GM10248 (cell line): ENCODE results near the gene LRP4.

Experiments
- CTCF ChIA-PET: fragments of 300-600 bp; sonication (Branson Sonifier 250); formaldehyde crosslinking; extraction: SDS; loops from one replicate; lab custom pipeline; 2021; ENCODE audit warnings: antibody characterized with exemption; lab: Yijun Ruan, JAX
- POLR2A ChIA-PET: fragments of 350-650 bp; sonication (Branson Sonifier 250); formaldehyde crosslinking; extraction: SDS; loops from one replicate; lab custom pipeline; 2020; ENCODE audit warnings: antibody characterized with exemption; lab: Yijun Ruan, JAX
- DNase-seq: peaks from one replicate; pipeline ENCODE4 v3.0.0; 2012; ENCODE audit errors: extremely low spot score
- TF ChIP-seq, protein P1 (sequence below): IDR thresholded peaks from 2 replicates; pipeline ENCODE4 v1.5.1; 2012; ENCODE audit warnings: mild to moderate bottlenecking, low read depth; ENCODE audit errors: extremely low read depth, missing control alignments, control extremely low read depth

Gene LRP4

DNA sequence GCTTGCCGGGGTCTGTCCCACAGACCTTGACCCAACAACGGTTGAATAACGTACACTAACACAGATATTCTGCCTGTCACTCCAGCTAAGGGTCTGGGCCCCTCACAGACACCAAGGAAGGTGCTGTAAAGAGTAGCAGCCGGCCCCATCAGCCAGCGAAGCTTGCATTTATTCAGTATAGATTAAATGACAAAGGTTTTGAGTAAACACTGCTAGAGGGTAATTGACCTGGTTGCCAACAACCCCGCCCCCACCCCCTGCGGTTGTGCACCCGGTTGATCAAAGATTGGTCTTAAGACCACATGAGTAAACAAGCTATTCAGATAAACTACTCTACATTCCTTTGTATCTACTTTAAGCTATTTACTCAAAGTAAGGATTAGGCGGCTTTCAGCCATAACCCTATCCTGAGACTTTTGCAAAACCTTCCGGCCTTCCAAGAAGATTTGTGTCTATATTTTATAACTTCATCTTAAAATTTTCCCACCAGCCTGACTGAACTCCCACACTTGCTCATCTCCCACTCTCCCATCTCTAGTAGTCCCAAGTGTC is 67.4 kb downstream of the LRP4 start:
- DNase-seq, result no peak
- TF ChIP-seq, protein P1, sequence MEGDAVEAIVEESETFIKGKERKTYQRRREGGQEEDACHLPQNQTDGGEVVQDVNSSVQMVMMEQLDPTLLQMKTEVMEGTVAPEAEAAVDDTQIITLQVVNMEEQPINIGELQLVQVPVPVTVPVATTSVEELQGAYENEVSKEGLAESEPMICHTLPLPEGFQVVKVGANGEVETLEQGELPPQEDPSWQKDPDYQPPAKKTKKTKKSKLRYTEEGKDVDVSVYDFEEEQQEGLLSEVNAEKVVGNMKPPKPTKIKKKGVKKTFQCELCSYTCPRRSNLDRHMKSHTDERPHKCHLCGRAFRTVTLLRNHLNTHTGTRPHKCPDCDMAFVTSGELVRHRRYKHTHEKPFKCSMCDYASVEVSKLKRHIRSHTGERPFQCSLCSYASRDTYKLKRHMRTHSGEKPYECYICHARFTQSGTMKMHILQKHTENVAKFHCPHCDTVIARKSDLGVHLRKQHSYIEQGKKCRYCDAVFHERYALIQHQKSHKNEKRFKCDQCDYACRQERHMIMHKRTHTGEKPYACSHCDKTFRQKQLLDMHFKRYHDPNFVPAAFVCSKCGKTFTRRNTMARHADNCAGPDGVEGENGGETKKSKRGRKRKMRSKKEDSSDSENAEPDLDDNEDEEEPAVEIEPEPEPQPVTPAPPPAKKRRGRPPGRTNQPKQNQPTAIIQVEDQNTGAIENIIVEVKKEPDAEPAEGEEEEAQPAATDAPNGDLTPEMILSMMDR, result no peak
- ChIA-PET POLR2A (no interaction called here), CTCF (interaction anchor here (1.2 kb wide), 1 partner anchor 14 kb away, joined by 3 read pairs; no protein-coding TSS in a partner anchor)

GRCh38 chr11:46849631-46850030 is 68.7 kb downstream of the LRP4 start:
- POLR2A ChIA-PET, result no interaction called here
- CTCF ChIA-PET, result interaction anchor here (2.0 kb wide), 1 partner anchor 10 kb away, joined by 4 read pairs; no protein-coding TSS in a partner anchor
- DNase-seq, result no peak
- TF ChIP-seq, protein P1, result no peak

- TF ChIP-seq, protein P1, result no peak
- ChIA-PET POLR2A (no interaction called here), CTCF (interaction anchor here (1.3 kb wide), 1 partner anchor 20 kb away, joined by 3 read pairs; no protein-coding TSS in a partner anchor)
- no peak for DNase-seq
These were observed 71.9 kb downstream of the LRP4 start for GRCh38 chr11:46846510-46846830.

DNA sequence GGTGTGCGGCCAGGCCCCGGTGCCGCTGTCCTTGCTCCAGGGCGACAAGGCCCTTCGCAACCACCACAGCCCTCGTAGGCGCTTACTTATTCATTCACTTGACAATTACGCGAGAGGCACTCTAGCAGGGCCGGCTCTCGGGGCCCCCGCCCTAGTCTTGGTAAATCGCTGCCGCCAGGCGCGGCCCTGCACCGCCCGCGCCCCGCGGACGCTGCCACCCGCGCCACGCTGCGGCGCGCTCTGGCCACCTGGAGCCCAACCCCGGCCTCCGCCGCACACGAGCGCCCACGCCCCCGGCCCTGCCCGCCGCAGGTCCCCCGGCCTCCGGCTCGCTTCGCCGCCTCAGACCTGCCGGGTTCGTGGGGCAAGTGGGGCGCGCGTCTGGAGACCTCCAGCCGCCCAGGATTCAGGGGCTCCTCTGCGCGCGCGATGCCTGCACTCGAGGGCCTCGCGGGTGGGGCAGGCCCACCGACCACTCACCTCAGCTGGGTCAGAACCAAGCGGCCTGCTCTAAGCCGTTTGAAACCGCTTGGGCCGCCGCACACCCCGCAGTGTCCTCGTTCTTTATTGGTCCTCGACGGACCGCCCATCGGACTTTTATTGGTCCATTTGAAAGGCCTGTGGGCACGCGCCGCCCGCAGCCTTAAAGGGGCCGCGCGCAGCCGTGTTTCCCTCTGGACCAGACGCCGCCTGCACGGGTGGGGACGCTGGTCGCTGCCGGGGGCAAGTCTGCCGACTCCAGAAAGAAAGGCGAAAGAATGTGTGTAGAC is 72.4 kb downstream of the LRP4 start, which contains the start of gene CKAP5:
Gene CKAP5, minus strand, starts transcription at position 541 of the 770 bp plus-strand sequence. CDS start 25,049 bp downstream, outside the sequence.
- ChIA-PET POLR2A (no interaction called here), CTCF (interaction anchor here (1.3 kb wide), 1 partner anchor 19 kb away, joined by 3 read pairs; no protein-coding TSS in a partner anchor)
- DNase-seq, result peak; percentile 97
- TF ChIP-seq, protein P1, result no peak

- ChIA-PET POLR2A (no interaction called here), CTCF (interaction anchor here (1.1 kb wide), 1 partner anchor 19 kb away, joined by 4 read pairs; no protein-coding TSS in a partner anchor)
- DNase-seq, result no peak
- TF ChIP-seq, protein P1, result no peak
These were observed 73.0 kb downstream of the LRP4 start for GRCh38 chr11:46845440-46845739.

- CTCF ChIA-PET, result interaction anchor here (1.2 to 1.4 kb wide), 2 partner anchors 14 to 50 kb away, joined by 3 to 4 read pairs; no protein-coding TSS in a partner anchor
- POLR2A ChIA-PET, result no interaction called here
- no peak for DNase-seq
- TF ChIP-seq, protein P1, result no peak
These were observed 78.2 kb downstream of the LRP4 start for GRCh38 chr11:46840116-46840515.
